HG03039 (cell line): ENCODE results near the gene PRM1.

Experiments used
- ATAC-seq: cut with Tn5 transposase; IDR thresholded peaks from one replicate; pipeline ENCODE4 v1.9.1; 2021; ENCODE audit warnings: mild to moderate bottlenecking, moderate library complexity; ENCODE audit not compliant: unreplicated experiment

The PRM1 gene

DNA sequence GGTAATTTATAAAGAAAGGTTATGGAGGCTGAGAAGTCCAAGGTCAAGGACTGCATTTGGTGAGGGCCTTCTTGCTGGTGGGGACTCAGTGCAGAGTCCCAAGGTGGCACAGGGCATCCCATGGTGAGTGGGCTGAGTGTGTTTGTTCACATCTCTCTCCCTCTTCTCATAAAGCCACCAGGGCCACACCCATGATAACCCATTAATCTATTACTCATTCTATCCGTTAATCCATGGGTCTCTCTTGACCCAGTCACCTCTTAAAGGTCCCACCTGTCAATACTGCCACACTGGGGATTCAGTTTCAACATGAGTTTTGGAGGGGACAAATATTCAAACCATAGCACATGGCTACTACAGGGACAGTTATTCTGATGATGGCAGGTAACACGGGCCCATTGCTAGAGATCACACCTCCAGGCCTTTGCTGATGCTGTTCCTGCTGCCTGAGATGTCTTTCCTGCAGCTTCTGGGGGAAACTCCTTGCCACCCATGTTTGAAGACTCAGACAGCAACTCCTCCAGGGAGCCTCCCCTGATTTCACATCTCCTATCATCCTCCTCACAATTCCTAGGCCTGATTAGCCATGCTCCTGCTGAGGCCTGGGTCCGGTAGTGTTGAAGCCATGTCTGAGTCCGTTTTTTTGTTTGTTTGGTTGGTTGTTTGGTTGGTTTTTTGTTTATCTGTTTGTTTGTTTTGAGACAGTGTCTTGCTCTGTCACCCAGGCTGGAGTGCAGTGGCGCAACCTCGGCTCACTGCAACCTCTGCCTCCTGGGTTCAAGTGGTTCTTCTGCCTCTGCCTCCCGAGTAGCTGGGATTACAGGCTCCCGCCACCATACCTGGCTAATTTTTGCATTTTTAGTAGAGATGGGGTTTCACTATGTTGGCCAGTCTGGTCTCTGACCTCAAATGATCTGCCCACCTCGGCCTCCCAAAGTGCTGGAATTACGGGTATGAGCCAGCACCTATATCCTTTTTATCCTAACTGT lies 41.2 kb downstream of the PRM1 start:
- ATAC-seq, result no peak

DNA sequence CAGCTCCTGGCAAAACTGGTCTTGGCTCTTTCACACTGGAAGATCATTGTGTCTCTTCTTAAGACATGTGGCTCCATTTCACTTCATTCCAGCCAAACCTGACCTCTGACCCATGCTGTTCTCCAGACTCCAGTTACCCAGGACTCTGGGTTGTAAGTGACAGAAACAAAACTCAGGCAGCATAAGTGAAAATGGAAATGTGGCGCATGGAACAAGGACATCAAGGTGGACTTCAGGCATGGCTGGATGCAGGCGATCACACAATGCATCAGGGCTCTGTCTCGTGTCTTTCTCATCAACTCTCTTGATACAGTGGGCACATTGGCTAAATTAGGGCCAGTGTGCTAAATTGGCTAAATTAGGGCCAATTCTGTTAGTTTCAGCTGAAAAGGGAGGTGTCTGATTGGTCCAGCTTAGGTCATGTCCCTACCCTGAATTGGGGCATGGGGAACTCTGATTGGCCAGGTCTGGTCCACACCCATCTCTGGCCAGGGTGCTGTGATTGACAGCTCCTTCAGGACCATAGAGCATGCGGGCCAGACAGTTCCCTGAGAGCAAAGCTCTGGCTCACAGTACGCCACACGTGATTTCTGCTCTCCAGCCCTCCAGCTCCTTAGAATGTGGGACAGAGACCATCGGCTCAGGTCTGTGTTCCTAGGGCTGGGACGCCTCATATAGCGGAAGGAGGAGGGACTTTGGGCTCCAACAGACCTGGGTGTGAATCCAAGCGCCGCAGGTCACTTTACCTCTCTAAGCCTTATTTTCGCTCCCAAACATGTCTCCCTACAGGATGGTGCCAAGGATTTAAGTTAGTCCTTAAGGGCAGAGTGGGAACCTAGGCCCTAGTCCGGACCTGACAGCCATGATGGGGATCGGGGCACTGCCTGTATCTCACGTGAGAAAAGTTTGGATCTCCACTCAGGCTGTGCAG lies 42.6 kb downstream of the PRM1 start:
- no peak for ATAC-seq

DNA sequence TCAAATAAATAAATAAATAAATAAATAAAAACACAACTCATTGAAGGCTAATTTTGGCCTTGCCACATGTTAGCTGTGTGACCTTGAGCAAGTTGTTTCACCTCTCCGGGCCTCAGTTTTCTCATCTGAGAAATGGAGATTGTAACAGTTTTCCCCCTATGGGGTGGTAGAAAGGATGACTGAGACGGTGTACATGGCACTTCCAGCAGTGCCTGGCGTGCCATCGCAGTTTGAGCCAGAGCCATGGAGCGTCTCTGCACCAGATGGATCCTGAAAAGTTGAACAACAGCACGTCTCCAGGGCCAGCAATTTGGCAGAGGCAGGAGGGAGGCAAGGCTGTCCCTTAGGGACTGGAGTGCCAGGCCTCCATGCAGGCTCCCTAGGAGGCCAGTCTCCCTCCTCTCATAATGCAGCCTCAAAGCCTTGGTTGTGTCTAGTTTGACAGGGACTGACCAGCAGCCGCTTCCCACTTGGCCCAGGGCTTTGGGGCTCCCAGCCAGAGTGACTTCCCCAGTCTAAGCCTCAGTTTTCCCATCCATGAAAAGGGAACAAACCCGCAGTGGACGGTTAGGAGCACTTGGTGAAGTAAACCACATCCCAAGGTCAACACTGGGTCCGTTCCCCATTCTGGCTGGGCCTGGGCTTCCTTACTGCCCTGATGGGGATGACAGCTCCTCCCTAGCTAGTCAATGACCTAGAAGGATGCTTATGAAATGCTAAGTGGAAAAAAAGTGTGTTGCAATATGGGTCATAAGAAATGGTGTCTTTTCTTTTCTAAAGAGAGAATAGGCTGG lies 44.5 kb downstream of the PRM1 start:
- no peak for ATAC-seq

DNA sequence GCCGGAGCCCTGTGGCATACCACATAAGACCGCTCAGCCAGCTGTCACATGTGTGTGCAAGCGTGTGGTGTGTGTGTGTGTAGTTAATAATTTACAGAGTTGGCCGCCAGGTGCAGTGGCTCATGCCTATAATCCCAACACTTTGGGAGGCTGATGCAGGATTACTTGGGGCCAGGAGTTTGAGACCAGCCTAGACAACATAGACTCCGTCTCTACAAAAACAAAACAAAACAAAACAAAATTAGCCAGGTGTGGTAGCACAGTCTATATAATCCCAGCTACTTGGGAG lies 45.5 kb downstream of the PRM1 start:
- no peak for ATAC-seq

DNA sequence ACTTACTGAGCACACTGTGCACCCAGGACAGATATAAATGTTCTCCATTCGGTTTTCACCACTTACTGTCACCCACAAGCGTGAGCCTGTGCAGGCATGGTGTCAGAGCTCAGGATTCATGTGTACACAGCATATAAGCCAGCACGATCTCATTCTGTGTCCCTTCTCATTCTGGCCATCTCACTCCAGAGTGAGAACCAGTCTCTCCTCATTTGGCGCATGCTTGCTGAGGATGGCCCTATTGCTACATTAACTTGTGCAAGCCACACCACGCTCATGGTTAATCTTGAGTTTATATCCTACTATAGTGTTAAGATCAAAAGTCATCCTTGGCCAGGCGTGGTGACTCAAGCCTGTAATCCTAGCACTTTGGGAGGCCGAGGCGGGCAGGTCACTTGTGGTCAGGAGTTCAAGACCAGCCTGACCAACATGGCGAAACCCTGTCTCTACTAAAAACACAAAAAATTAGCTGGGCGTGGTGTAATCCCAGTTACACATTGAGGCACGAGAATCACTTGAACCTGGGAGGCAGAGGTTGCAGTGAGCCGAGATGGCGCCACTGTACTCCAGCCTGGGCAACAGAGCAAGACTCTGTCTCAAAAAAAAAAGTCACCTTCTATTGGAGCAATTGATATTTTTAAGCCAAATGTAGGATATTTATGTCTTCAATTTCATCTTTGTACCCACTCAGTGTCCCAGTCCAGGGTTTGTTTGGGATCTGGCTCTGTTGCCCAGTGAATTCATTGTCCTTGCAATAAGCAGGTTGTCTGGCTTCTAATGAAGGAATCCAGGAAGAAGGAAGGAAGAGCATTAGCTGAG lies 46.0 kb downstream of the PRM1 start:
- ATAC-seq, result no peak

DNA sequence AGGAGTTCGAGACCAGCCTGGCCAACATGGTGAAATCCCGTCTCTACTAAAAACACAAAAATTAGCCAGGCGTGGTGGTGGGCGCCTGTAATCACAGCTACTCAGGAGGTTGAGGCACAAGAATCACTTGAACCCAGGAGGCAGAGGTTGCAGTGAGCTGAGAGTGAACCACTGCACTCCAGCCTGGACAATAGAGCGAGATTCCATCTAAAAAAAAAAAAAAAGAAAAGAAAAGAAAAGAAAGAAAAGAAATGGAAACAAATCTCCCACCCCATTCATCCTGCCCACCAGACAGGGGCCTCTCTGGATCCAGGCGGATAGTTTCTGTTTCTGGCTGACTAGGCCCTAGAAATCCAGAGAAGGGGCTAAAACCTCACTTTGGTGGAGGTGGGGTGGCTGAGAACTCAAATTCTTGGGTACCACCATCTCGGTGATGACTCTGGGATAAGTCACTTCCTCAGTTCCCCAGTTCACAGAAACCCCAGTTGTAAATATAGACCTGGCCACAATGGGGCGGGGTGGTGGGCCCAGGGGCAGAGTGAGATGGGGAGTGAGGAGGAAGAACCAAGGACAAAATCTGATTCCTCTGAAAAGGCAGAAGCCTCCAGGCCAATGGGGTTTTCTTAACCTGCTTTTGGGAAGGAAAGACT lies 47.3 kb downstream of the PRM1 start:
- ATAC-seq, result no peak

DNA sequence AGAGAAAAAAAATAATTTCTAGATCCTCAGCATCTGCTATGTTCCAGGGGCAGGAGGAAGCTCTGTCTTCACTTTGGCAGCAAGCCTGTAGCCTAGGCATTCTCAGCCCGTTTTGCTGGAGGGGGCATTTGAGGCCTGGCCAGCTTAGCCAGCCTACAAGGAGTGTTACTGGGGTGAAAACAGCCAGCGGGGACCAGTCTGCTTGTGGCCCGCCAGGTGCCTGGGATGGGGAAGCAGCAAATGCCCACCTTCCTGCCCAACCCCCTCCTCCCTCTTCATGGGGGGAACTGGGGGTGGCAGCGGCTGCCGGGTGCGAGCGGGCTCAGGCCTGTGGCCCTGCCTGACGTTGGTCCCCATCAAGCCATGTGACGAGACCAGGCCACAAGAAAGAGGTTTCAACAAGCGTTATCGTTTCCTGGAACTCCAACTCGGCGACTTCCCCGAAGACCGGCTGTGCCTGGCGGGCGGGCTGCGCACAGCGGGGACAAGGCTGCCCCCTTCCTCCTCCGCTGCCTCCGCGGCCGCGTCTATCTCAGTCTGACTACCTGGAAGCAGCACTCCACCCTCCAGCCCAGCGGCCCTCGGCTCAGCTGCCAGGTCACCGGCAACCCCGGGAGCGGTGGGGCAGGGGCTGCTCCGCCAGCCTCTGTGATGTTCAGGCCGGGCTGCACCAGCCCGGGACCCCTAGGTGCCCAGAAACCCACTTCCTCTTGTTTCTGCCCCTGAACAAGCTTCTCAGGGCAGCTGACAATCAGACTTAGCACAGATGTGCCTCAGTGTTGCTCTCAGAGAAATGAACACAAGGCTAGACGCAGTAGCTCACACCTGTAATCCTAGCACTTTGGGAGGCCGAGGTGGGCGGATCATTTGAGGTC lies 48.0 kb downstream of the PRM1 start:
- ATAC-seq, result peak; percentile 53

DNA sequence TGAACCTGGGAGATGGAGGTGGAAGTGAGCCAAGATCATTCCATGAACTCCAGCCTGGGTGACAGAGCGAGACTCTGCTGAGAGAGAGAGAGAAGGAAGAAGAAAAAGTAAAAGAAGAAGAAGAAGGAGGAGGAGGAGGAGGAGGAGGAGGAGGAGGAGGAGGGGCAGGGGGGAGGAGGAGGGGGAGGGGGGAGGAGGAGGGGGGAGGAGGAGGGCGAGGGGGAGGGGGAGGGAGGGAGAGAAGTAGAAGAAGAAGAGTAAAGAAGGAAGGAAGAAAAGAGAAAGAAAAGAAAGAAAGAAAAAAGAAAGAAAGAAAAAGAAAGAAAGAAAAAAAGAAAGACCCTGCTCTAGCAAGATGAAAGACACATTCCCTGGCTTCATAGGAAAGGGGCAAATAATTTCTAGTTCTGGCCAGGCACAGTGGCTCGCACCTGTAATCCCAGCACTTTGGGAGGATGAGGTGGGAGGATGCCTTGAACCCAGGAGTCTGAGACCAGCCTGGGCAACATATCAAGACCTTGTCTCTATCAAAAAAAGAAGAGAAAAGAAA lies 48.8 kb downstream of the PRM1 start:
- no peak for ATAC-seq

DNA sequence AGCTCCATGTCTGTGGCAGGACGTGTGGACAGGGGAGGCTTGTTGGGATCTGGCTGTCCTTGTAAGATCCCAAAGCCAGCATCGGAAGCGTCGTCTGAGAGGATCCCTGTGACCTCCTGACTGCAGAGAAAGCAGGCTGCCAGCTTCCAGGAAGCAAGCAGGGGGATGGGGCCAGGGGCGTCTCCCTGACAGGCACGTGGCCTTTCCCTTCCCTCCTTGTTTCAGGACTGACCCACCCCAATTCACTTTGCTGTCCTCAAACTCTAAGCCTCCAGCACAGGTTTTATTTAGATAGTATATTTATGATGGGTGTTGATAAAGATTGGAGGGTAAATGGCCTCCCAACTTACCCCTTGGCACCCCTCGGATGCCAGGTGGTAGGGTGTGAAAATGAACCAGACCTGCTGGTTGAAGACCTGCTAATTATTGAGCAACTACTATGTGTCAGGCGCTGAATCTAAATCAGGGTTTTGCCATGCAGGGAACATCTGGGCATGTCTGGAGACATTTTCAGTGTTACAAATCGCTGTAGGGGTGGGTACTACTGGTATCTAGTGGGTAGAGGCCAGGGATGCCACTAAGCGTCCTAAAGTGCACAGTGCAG lies 49.7 kb downstream of the PRM1 start:
- ATAC-seq, result no peak
